ENCODE results near the gene MTMR4.
"Not testable (repeated sequence)": the region's sequence is repeated elsewhere in the genome, so short reads cannot be mapped to it uniquely, and the experiment has no call there.

The MTMR4 gene

DNA sequence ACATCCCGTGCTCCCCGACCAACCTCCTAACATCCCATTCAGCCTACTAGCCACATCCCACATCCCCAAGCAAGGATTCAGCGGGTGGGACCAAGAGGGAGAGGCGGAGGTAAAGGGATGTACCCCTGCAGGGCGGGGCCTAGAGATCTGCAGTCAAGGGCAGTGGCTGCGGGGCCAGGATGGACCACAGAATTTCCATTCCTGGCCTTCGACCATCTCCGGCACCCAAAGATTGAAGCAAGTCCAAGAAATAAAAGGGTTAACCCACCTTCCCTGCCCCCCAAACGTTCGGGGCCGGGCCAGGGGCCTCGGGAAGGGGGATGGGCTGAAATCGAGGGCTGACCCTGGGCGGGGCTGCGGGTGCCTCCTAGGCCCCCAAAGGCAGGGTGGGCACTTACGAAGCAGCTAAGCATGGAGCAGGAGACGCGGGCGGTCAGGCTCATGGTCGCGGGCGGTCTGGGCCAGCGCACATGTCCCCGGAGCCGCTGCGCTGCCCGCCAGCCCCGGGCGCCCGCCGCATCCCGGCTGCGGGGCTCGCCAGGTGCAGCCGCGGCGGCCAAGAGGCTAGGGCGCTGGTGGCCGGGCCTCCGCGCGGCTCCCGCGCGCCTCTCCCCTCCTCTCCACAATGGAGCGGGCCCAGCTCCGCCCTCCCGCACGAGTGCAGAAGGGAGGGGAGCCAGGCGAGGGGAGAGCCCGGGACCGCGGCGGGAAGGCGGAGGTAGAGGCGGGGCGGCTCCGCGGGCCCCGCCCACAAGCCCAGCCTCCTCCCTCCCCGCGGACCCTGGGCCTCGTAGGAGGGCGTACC is at the start of gene MTMR4:
Gene MTMR4, minus strand, starts transcription at position 674 of the 805 bp plus-strand sequence. Its CDS starts 231 bp downstream, at position 443.
- peak; percentile 70 for DNase-seq (ENCODE audit: low spot score)

DNA sequence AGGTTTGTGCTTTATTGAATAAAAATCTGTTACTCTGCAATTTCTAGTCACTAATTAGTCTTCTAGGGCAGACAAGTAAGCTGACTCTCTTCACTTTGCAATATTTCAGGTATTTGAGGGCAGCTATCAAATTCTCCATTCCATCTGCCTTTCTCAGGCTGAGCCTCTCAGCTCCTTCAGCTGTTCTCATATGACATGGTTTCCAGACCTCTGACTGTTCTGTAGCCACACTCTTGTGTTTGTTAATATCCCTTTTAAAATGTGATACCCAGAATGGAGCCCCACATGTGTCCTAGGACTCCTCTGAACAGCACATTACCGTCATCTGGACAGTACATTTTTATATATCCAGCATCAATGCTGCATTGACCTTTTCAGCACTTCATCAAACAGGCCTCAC is 46.1 kb upstream of the MTMR4 start:
- no peak for DNase-seq (ENCODE audit: low spot score)

DNA sequence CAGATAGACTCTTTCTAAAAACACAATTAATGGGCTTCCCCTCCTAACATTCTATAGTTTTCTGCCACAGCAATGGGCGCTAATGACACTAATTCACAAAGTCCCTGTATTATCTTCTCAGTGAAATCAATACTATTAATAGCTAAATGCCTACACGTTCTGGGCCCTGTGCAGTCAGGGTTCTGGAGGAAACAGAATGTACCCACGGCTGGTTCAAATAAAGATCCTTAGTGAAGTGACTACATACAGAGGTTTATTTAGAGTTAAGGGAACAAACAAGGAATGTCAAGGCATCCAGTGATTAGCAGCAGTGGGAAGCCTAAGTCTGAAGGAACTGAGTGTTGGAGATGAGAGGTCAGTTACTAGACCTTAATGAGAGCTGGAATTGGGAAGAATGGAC is 43.5 kb upstream of the MTMR4 start:
- no peak for DNase-seq (ENCODE audit: low spot score)

DNA sequence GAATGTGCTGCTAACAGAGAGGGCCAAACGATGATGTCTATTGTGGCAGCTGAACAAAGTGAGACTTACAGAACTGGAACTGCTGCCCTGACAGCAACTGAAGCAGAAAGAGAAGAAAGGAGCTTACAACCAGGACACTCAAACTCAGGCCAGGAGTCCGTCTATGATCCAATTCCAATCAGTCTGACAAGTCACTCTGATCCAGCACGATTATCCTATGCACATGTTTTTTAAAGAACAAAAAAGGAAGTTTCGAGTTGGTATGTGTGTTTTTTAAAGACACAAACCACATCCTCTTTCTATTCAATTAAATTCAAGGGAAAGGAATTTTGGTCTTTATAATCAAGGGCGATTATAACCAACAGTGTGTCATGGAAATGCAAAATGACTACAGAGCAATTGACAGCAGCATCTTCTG is 42.4 kb upstream of the MTMR4 start:
- DNase-seq (ENCODE audit: low spot score): no peak

DNA sequence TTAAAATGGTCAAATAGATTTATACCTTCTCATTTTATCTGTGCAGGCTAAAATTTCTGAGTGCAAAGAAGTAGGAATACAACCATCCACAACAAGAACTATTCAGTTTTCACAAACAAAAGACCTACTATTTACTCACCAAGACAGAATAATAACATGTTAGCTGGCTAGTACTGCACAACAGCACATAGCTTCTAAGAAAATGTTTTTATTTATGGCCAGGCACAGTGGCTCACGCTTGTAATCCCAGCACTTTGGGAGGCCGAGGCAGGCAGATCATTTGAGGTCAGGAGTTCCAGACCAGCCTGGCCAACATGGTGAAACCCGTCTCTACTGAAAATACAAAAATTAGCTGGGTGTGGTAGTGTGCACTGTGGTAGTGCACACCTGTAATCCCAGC is 40.7 kb upstream of the MTMR4 start:
- not testable (repeated sequence) for DNase-seq (ENCODE audit: low spot score)

DNA sequence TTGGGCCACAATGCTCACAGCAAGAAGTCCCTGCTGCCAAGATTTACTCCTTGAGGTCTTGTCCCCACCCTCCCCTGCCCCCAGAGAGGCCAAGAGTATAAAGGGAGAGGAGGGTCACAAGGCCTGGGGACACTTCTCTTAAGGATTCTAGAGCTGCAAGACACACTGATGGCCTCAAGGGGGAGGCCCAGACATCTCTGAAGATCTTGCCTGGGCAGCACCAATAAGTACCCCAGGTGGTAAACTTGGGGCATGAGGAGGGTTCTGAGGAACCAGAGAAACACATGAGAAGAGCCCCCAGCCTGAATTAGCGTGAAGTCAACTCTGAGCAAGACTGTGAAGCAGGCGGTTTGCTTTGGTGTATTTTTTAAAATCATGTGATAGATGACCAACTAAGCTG is 26.8 kb upstream of the MTMR4 start:
- DNase-seq (ENCODE audit: low spot score): no peak

DNA sequence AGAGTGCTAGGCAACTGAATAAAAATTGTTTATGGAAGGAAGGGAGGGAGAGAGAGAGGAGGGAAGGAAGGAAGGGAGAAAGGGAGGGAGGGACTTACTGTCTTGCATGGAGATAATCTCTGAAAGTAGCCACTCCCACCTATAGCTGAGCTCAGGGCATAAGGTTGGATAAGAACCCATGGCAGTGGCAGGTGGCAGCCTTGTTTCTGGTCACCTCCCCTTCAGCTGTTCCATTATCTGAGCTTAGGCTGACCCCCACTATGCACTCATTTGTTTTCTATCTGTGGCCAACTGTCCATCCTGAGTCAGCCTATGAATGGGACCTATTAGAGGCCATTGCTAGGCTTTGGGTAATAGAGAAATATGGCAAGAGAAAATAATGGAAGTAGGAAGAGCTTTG is 25.3 kb upstream of the MTMR4 start:
- DNase-seq (ENCODE audit: low spot score): no peak

DNA sequence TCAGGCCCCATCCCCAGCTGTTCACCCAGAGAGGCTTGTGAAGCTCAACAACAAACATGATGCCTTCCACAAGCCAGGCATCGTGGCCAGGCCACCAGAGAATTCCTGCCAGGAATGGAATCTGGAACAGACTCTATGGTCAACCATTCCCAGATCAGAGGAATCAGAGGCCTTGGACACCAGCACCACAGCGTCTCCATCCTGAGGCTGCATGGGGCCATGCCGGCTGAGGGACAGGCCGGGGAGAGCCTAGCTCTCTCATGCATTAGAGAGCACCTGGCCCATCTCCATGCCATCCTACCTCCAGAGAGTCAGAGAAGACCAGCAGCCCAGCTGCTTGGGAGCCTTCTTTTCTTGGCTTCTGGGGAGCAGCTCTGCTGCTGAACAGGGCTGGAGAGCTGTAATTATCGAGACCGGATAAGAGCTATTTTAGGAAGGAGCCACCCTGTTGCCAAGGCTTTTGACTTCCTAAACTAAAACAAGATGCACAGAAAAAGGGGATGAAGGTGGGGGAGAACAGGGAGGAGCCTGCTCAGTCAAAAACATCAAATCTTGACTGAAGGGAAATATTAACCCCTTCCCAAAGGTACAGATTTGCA is 24.5 kb upstream of the MTMR4 start:
- DNase-seq (ENCODE audit: low spot score): no peak

DNA sequence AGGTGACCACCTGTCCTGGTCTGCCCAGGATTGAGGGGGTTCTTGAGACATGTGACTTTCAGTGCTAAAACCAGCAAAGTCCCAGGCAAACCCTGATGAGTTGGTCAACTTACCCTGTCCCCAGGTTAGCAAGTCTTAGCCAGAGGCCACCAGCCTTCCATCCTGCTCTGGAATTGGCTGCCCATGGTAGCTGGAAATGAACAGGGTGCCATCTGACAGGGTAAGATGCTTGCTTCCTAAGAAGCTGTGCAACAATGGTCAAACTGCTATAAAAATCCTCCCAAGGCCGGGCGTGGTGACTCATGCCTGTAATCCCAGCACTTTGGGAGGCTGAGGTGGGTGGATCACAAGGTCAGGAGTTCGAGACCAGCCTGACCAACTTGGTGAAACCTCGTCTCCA is 22.8 kb upstream of the MTMR4 start:
- DNase-seq (ENCODE audit: low spot score): no peak

DNA sequence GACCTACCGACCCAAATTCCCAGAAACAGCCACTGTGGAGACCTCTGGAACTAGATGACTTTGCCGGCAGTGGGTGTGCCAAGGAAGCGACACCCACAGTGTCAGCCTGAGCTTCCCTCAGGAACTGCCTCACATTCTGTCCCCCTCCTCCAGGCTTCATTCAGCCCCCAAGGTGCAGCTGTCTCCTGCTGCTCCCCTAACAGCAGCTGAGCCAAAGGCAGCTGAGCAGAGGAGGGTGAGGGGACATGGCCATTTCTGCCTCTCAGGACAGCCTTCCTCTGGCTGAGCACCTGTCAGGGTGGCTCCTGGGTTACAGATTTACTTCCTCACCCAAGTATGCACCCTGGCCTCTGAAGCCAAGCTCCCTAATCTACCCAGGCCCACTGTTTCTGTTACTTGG is 22.1 kb upstream of the MTMR4 start:
- DNase-seq (ENCODE audit: low spot score): no peak

DNA sequence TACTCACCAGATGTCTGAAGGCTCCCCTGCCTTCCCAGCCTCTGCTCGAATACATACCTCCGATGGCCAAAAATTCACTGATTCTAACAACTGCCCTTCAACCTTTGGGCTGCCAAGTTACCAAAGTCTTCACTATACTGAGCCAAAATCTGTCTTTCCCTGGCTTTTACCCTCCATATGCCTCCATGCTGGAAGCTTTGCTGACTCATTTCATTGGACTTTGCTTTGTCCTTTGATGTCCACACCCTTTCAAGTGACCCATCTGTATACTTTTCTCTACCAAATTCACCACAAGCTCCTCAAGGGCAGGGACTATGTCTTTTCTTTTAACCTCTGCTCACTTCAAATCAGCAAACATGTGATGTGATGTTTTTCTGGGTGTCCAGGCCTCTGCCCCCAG is 21.0 kb upstream of the MTMR4 start:
- peak; percentile 10 for DNase-seq (ENCODE audit: low spot score)

DNA sequence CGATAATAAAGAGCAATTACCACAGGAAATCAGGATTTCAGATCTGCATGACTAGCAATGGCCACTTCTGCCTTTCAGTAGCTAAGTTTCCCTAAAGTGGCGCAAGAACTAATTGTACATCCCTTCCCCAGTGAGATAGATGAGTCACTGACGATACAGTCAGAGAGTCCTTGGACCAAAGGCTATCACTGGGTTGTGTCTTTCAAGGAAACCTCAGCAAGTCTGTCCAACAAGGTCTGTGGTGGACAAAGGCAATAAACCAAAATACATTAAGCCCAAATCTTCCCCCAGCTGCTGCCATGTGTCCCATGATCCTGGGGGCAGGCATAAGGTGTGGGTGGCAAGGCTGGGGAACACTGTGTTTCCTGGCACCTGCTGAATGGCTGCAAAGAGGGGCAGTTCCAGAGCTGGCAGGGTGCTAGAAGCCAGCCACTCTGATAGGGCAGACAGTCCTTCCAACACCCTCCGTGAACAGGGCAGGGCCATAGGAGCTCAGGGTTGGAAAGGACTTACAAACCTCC is 20.5 kb upstream of the MTMR4 start:
- DNase-seq (ENCODE audit: low spot score): peak; percentile 32

DNA sequence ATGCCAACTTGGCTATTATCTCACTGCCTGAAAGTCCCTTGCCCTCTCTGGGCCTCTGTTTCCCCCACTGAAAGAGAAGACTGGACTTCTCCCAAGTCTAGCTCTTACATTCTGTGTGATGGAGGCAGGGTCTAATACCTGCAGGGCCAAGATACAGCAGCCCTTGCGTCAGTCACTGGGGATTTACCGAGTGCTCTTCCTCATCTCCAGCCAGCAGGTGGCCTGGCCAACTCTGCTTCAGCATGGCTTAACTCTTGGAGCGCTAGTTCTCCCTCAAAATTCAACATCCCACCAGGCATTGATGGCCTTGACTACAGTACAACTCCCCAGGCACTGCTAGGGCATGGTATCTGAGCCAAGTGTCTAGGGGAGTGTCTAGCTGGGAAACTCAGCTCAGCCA is 19.9 kb upstream of the MTMR4 start:
- DNase-seq (ENCODE audit: low spot score): no peak

DNA sequence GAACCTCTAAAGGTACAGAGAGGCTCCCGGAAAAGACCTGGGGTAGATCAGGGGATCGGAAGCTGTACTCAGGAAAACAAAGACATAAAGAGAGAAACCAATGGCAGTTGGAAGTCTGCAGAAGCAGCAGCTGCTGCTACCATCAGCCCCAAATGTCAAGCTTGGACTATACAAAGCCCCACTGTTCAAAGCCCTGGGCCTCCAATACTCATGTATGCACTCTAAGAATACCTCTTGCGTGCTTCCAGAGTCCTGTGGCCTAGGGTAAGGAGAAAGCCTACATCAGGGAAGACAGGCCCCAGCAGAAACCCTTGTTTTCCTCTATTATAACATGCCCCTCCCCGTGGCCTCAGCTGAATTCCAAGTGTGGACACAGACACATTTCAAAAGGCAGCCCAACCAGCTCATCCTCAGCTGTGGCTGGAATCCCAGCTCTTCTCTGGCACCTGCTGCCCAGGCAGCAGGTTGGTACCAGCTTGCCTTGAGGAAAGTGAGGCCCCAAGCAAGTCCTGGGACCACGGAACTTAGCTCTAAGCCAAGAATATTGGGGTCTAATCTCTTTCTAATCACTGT is 19.3 kb upstream of the MTMR4 start:
- no peak for DNase-seq (ENCODE audit: low spot score)

DNA sequence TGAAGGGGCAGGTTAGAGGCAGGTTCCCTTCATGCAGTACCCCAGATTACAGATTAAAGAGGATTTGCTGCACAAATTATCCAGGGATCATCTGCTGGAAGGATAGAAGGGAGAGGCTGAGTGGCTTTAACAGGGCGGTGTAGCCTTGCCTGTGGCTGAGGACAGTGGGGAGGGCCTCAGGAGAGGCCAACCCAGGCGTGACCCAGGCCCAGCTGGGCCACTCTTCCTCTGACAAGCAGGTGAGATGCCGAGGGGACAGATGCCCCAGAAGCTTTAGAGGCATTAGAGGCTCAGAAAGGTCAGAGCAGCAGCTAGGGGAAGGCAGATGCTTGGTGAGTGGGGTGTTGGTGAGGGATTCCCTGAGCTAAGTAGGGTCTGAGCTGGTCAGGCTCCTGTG is 18.1 kb upstream of the MTMR4 start:
- DNase-seq (ENCODE audit: low spot score): no peak

DNA sequence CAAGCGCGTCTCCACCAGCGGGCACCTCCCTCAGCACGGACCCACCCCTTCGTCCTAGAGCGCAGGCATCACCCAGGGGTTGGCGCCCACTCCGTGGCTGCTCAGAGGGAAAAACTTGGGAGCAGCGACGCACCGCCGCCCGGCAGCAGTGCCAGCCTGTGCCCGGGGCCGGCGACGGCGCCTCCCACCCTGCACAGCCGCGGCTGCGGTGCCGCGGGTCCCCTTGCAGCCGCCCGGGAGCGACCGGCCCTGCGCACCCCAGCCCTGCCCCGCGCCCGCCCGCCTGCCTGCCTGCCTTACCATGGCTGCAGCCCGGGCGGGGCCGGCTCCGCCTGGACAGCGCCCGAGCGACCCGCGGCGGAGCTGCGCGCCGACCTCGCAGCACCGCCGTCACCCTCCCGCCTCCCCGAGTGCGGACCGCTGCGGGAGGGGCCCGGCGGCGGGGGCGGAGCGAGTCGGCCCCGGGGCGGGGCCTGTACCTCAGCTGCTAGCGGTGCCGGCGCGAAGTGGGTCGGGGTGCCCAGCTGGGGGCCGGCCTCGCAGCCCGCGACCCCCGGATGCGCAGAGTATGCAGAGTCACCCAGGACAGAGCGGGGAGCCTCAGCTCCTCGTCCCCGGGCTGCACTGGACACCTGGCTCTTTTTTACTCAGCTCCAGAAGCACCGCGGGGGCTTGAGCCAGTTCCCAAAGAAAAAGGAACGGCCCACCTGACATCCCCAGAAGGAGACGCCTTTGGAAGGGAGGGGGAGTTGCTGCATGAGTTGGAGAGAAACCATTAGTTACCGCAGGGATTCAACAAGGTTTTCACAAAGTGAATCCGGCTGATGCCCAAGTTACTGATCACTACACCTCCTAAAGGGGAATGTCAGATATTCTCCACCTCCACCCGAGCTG is 17.5 kb upstream of the MTMR4 start:
- peak; percentile 33 for DNase-seq (ENCODE audit: low spot score)

DNA sequence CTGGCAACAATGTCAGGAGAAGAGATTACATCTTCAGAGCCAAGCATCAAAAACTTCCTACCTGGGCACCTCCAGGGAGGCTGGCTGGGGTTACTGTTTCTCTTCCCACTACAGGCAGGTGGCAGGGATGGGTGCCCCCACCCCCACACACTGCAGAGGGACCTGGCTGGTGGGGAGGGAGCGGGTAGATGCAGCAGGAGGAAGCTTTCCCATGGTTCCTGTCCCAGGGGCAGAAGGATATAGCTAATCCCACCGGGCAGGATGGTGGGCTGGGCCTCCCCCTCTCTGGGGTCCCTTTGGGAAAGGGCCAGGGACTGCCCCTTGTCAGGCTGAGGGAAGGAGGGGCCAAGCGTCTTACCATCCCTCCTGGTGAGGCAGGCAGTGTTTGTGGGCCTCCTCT is 16.7 kb upstream of the MTMR4 start:
- no peak for DNase-seq (ENCODE audit: low spot score)

DNA sequence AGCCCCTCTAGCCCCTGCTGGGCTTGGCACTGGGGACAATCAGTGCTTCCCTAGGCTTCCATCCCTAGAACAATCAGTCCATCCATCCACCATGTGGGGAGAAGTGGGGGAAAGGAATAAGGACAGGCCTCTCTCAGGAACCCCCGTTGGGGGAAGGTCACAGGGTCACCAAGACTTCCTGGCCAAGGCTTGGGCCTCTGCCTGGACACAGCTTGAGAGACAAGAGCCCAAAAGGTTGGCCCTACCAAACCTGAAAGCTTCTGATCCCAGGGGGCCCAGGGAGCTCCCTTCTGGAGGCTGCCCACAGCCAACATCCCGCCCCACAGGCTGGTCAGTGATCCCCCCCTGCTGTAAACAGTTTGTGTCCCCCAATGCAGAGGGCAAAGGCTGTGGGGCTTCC is 16.2 kb upstream of the MTMR4 start:
- DNase-seq (ENCODE audit: low spot score): no peak

DNA sequence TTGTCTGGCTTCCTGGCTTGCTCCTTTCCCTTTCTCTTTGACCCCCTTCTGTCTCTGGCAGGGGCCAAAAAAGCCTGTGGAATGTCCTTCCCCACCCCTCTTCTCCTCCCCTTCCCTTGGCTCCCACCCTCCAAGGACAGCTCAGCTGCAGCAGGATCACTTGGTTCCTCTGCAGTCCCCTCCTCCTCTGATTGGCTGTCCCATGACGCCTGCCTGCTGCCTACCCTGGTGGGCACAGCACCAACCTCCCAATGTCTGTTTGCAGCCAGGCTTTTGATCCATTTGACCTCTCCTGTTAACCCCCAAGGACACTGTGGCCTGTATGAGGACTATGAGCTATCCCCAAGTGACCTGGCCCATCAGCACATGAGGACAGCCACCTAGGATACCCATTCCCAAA is 14.8 kb upstream of the MTMR4 start:
- DNase-seq (ENCODE audit: low spot score): no peak

DNA sequence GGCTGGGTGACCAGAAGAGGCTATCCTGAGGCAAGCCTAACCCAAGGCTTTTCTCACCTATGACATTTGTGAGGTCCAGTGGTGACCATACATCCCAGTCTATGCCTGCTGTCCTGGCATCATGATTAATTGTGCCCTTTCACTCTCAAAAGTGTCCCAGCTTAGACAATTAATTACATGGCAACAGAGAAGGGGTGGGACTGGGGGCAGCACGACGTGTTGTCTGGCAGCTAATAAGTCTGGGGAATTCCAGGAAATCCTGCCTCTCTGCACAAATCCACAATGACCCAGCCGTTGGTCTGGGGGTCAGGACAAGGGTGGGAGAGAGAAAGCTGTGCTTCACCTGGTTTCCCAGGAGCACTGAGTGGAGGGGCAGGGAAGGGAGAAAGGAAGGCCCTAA is 14.0 kb upstream of the MTMR4 start:
- DNase-seq (ENCODE audit: low spot score): no peak

DNA sequence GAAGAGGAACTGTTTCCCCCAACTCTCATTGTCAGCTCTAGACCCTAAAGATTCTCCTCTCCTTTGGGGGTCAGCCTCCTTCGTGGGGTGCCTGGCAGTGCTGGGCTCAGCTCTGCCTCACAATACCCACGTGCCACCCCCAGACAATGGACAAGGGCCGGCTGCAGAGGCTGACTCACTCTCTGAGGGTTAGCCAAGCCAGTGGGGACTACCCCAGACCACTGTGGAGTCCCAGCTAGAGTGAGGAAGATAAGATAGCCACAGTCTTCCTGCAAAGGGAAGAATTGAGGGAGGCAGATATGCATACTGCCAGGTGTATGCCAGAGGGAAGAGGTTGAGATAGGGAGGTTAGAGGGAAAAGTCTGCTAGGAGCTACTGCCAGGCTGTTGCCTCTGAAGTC is 13.5 kb upstream of the MTMR4 start:
- DNase-seq (ENCODE audit: low spot score): no peak

DNA sequence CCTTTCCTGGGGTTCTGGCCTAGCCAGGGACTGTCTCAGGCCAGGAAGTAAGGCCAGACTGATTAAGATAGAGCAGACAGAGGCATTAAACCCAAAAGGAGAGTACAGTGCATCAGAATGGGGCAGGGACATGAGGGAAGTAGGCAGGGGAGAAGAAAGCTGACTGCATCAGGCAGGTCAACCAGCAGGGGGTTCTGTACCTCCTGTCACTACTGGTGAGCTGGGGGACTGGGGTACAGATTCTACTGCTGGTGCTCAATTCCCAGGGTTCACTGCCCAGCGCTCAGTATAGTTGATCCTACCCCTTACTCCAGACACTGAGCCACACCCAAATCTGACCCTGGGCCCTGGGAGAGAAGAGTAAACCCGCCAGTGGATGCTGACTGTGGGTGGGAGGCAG is 12.9 kb upstream of the MTMR4 start:
- no peak for DNase-seq (ENCODE audit: low spot score)
